Activated naive CD4-positive, alpha-beta T cell treated with anti-CD3 and anti-CD28 coated beads, Interleukin-2, amount 10 ng/mL, durations not matched to agents 5 hours and 36 hours (primary cell): ENCODE results near the gene HIPK4. TPM values are rescaled to one million over a fixed set of nuclear protein-coding genes. Genes with fewer than 3 reads are reported as not detected.

Experiments
- microRNA-seq: library from miRNA; unstranded; fragments of <30 nt; microRNA quantifications from one replicate; pipeline ENCODE4 v1.2.0, GENCODE V29; 2022; ENCODE audit warnings: borderline microRNAs expressed, borderline replicate concordance
- total RNA-seq, 2 experiments: library from RNA; stranded (reverse); gene quantifications; one replicate each; pipeline ENCODE4 v1.2.3, GENCODE V29; 2021

The HIPK4 gene, protein sequence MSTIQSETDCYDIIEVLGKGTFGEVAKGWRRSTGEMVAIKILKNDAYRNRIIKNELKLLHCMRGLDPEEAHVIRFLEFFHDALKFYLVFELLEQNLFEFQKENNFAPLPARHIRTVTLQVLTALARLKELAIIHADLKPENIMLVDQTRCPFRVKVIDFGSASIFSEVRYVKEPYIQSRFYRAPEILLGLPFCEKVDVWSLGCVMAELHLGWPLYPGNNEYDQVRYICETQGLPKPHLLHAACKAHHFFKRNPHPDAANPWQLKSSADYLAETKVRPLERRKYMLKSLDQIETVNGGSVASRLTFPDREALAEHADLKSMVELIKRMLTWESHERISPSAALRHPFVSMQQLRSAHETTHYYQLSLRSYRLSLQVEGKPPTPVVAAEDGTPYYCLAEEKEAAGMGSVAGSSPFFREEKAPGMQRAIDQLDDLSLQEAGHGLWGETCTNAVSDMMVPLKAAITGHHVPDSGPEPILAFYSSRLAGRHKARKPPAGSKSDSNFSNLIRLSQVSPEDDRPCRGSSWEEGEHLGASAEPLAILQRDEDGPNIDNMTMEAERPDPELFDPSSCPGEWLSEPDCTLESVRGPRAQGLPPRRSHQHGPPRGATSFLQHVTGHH
- not detected for total RNA-seq

DNA sequence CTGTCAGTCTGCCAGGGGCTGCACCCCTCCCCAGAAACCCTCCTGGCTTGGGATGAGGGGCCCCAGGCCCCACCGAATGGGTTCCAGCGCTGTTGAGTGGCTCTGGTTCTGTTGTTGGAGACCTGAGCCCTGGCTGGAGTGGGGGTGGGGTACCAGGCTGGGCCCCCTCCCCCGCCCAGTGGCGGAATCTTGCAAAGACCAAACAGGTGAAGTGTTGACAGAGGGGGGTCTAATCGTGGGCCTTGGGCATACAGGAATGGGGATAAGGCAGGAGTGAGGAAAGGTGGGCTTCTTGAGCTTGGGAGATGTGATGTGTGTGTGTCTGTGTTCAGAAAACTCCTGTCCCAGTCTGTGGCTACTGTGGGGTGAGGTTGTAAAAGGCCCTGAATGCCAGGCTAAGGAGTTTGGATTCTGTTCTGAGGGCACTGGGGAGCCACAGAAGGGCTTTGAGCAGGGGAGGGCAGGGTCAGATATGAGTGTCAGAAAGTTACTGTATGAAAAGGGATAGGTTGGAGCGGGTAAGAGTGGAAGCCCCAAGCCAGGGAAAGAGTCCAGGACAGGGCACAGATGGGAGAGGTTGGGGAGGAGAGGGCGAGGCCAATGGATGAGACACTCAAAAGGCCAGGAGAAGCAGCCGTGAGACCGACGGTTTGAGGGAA is at the start of gene HIPK4:
Gene HIPK4, minus strand, starts transcription at position 98 of the 659 bp plus-strand sequence. CDS start 279 bp downstream, outside the sequence.

DNA sequence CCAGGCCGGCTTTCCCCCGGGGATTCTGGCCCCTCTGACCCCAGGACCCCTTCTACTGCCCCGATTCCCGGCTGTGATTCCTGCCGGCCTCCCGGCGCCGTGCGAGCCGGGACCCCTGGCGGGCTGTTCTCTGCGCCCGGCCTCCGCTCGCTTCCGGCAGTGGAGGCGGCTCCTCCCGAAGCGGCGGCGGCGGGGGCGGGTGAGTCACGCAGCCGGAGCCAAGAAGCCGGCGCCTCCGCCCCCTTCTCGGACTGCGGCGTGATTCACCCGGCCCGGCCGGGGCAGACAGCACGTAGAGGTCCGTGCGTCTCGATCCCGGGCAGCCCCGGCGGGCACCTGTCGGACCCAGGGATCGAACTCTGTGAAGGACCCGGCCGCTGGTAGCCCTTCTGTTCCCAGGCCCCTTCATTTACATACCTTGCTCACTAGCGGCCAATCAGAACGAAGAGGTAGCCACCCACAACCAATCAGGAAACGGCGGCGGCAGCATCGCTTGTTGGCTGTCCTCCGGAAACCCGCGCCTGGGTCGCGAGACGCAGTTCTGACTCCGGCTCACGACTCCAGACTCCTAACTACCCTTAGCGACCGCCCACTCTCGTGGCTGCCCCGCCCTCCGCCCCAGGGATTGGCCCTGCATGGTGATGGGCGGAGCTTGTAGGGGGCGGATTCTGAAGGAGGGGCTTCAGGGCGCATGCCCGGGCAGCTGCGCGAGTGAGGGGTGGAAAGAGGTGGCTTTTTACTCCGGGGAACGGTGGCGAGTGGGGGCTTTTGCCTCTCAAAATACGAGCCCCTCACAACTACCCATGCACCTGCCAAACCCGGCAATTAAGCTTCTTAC is 35.7 kb upstream of the HIPK4 start, which contains the start of gene SERTAD1:
Gene SERTAD1, minus strand, starts transcription at position 543 of the 838 bp plus-strand sequence. CDS start 2,446 bp downstream, outside the sequence.

DNA sequence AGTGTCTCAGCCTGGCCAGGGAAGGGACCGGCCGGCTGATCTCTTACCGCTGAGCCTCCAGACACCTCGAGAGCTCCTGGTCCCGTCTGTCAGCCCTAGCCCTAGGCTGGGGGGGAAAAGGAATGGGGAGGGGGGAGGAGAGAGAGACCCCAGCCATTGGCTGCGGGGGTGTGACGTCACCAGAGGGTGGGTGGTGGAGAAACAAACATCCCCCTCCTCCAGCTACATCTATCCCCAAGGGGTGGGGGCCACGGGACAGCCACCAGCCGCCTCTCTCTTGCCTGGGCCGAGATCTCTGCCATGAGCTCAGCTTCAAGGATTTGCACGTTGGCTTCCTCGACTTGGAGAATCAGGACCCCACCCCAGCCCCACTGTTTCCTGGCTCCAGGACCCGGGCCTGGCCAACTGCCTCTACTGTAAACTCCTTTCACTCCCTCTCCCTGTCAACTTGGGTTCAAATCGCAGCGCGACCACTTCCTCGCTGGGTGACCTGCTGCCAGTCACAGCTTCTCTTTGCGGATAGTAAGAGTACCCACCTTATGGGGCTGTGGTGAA is 23.4 kb upstream of the HIPK4 start, which contains the start of gene PRX:
Gene PRX, minus strand, starts transcription at position 88 of the 555 bp plus-strand sequence. CDS start 5,446 bp downstream, outside the sequence.

DNA sequence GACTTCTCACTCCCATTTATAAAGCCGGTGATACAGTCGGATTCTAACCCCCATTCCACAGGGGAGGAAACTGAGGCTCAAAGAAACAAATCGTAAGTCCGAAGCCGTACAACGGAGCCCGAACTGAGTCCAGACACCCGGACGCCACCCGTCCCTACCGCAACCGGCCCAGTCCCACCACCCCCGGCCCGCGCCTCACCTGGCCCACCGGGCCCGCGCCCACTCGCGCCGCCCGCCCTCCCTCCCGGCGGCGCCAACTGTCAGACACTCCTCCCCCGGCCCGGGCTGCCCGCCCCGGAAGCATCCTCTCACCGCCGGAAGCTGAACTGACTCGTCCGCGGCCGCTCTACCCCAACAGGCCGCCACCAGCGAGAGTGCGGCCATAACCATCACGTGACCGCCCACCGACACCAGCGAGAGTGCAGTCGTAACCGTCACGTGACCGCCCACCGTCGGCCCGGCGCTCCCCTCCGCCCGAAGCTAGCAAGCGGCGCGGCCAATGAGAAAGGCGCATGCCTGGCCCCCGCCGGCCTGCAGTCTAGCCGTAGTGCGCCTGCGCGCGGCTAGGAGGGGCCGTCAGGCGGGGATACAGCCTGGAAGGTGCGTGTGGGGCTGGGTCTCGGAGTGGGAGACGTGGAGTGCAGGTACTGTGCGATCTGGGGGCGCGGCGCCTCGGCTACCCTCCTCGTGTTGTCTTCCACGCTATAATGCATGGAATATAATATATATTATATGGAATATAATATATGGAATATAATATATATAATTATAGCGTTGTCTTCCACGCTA is 41.7 kb downstream of the HIPK4 start, which contains the start of the genes C19orf47 and PLD3:
Gene C19orf47, minus strand, starts transcription at position 273 of the 789 bp plus-strand sequence. CDS start 6,540 bp downstream, outside the sequence.
Gene PLD3, plus strand, starts transcription at position 571 of the 789 bp plus-strand sequence. CDS start 17,789 bp downstream, outside the sequence.

Small RNAs within 50 kb of the gene (microRNA-seq; reads per million reads assigned to microRNA genes)
- not detected for gene MIR6796

Other genes with a start within 250 kb of the HIPK4 start
- gene MAP3K10, start 198.8 kb downstream of the HIPK4 start, total RNA-seq: 10 to 100 TPM; 20.4 to 20.5 TPM
- gene TTC9B, start 171.8 kb downstream of the HIPK4 start, total RNA-seq: not detected
- gene CCNP, start 163.5 kb downstream of the HIPK4 start, total RNA-seq: under 1 TPM in 1 of 2 experiments, not detected in 1; 0.19 TPM
- gene AKT2, start 104.8 kb downstream of the HIPK4 start, total RNA-seq: 100 to 1,000 TPM; 139 to 151 TPM
- gene C19orf47, start 41.8 kb downstream of the HIPK4 start, total RNA-seq: 10 to 100 TPM; 17.9 to 18.0 TPM
- gene PLD3, start 41.5 kb downstream of the HIPK4 start, total RNA-seq: 10 to 100 TPM; 79.6 to 85.5 TPM
- 1 to 10 TPM; 1.3 to 1.4 TPM for gene PRX, start 23.2 kb upstream of the HIPK4 start, total RNA-seq
- 1 to 10 TPM; 8.7 to 9.0 TPM for gene SERTAD1, start 35.8 kb upstream of the HIPK4 start, total RNA-seq
- gene SERTAD3, start 54.2 kb upstream of the HIPK4 start, total RNA-seq: 10 to 100 TPM; 12.0 to 13.9 TPM
- gene BLVRB, start 75.6 kb upstream of the HIPK4 start, total RNA-seq: 10 to 100 TPM; 14.6 to 17.7 TPM
- gene SPTBN4, start 76.8 kb upstream of the HIPK4 start, total RNA-seq: under 1 TPM; 0.10 to 0.40 TPM
- gene SHKBP1, start 186.7 kb upstream of the HIPK4 start, total RNA-seq: 100 to 1,000 TPM; 110 to 119 TPM
- 10 to 100 TPM; 81.3 to 92.4 TPM for gene LTBP4, start 211.2 kb upstream of the HIPK4 start, total RNA-seq